ENCODE measurements around the gene SPCS2. TPM values are rescaled to one million over a fixed set of nuclear protein-coding genes. Genes with fewer than 3 reads are reported as not detected.

Gene SPCS2
- total RNA-seq, 1 experiment from 2014 or later = 175 TPM

DNA sequence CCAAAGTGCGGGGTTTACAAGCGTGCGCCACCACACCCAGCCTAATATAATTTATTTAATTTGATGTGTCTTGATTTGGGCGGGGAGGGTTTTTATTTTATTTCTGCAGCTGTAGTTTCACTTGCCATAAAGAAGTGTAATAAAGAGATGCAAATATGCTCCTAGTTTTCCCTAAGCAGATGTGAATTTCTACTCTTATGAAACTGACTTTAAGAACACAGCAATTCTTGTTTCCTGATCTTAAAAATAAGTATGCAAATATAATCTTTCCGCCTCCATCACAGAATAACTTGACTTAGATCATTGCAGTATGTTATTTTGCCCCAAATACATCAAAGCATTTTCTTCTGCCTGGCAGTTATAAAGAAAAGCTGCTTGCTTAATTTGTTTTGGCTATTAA lies 4.4 kb downstream of the SPCS2 start:
- H3K4me2 ChIP-seq = no peak overlapping the region
- no TSS peak for BruUV-seq (replicated peaks)
- TF ChIP-seq EZH2 (IDR thresholded peaks at IDR 0.05; ENCODE audit: low read depth) = no peak
- no peak for TF ChIP-seq CTCF (conservative IDR thresholded peaks at IDR 0.05)
- H4K20me1 ChIP-seq (ENCODE audit: insufficient read depth) = peaks cover 41% of the 10 kb centered on the region
- ChIA-PET POLR2A (ENCODE audit: unreplicated experiment) (no interaction called here), CTCF (no interaction called here)
- H3K9me3 ChIP-seq (ENCODE audit: insufficient read depth, low read depth) = no peaks in the 10 kb centered on the region
- H3K27me3 ChIP-seq (ENCODE audit: insufficient read depth, low read depth) = no peaks in the 10 kb centered on the region
- peaks cover 95% of the 10 kb centered on the region for H3K79me2 ChIP-seq (ENCODE audit: low read depth)
- no peaks in the 10 kb centered on the region for H3K9me2 ChIP-seq (ENCODE audit: insufficient read depth)
- no peaks in the 10 kb centered on the region; the same call in 1 of the 2 replicates for H3F3A ChIP-seq (ENCODE audit: insufficient read depth, low read depth)
- no peak overlapping the region for H2AFZ ChIP-seq
- H3K36me3 ChIP-seq (ENCODE audit: low read depth) = peaks cover 19% of the 10 kb centered on the region; the same call in 1 of the 2 replicates
- intact Hi-C loops (cut with micrococcal nuclease; ENCODE audit: unreplicated experiment) = loop anchor here (5.0 kb wide), 1 partner anchor 34 kb away; the partner anchor contains the start of gene NEU3
- no peak overlapping the region for H3K4me3 ChIP-seq
- peaks cover 9% of the 10 kb centered on the region for H3K4me1 ChIP-seq (replicated peaks; ENCODE audit: insufficient read depth)
- no peak overlapping the region for H3K27ac ChIP-seq
- no peak for DNase-seq

DNA sequence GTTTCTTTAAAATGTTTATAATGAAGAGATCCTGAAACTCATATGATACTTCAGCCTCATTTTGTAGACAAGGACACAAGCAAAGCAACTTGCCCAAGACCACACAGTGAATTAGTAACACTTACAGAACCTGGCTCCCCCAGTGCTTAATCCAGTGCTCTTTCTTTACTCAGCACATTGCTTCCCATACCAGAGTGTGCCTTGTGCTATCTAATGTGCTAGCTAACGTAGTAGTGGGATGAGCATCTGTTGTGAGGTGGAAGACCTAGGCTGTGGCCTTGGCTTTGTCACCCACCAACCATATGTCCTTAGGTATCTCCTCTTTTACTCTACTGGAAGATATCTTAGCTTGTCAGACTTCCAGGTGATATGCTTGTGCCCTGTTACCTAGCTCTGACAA lies 5.1 kb downstream of the SPCS2 start:
- no TSS peak for BruUV-seq (replicated peaks)
- ChIA-PET POLR2A (ENCODE audit: unreplicated experiment) (no interaction called here), CTCF (no interaction called here)
- intact Hi-C loops (cut with micrococcal nuclease; ENCODE audit: unreplicated experiment) = loop anchor here (5.0 kb wide), 1 partner anchor 33 kb away; the partner anchor contains the start of gene NEU3
- TF ChIP-seq CTCF (conservative IDR thresholded peaks at IDR 0.05) (no peak), EZH2 (IDR thresholded peaks at IDR 0.05; ENCODE audit: low read depth) (no peak)
- Histone ChIP-seq H3F3A (ENCODE audit: insufficient read depth, low read depth) (no peaks in the 10 kb centered on the region; the same call in 1 of the 2 replicates), H2AFZ (no peak overlapping the region), H3K4me1 (replicated peaks; ENCODE audit: insufficient read depth) (peaks cover 9% of the 10 kb centered on the region), H4K20me1 (ENCODE audit: insufficient read depth) (peaks cover 48% of the 10 kb centered on the region), H3K36me3 (ENCODE audit: low read depth) (peaks cover 23% of the 10 kb centered on the region; the same call in 1 of the 2 replicates), H3K79me2 (ENCODE audit: low read depth) (peaks cover 98% of the 10 kb centered on the region), H3K9me2 (ENCODE audit: insufficient read depth) (no peaks in the 10 kb centered on the region), H3K4me2 (no peak overlapping the region), H3K9me3 (ENCODE audit: insufficient read depth, low read depth) (no peaks in the 10 kb centered on the region), H3K27me3 (ENCODE audit: insufficient read depth, low read depth) (no peaks in the 10 kb centered on the region), H3K27ac (no peak overlapping the region), H3K4me3 (no peak overlapping the region)
- DNase-seq = no peak

DNA sequence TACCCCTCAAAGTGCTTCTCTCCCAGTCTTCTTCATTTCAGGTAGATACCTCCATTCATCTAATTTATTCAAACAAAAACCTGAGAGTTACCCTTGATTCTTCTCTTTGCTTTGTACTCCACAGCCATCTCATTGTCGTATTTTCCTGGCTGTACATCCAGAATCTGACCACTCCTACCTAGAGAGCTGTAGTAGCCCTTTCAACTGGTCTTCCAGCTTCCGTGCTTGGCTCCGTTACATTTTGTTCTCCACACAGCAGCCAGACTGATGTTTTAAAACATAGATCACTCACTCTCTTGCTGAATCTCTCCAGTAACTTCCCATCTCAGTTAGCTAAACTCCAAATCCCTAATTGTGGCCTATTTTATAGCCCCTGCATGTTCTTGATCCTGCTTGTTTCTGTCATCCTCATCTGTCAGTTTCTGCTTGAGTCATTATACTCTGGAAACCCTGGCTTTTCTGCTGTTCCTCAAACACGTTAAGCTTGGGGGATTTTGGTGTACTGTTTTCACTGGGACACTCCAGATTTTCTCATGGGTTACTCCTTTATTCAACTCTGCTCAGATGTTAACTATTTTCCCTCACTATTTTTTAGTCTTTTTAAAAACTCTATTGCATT lies 7.4 kb downstream of the SPCS2 start:
- TF ChIP-seq CTCF (conservative IDR thresholded peaks at IDR 0.05) = no peak
- TF ChIP-seq EZH2 (IDR thresholded peaks at IDR 0.05; ENCODE audit: low read depth) = no peak
- H3K9me2 ChIP-seq (ENCODE audit: insufficient read depth) = no peaks in the 10 kb centered on the region
- no peak overlapping the region for H3K4me2 ChIP-seq
- no peak overlapping the region for H3K27ac ChIP-seq
- BruUV-seq (replicated peaks) = no TSS peak
- no peaks in the 10 kb centered on the region for H3K27me3 ChIP-seq (ENCODE audit: insufficient read depth, low read depth)
- H4K20me1 ChIP-seq (ENCODE audit: insufficient read depth) = peaks cover 68% of the 10 kb centered on the region
- POLR2A ChIA-PET (ENCODE audit: unreplicated experiment) = no interaction called here
- H3K36me3 ChIP-seq (ENCODE audit: low read depth) = peaks cover 24% of the 10 kb centered on the region
- H2AFZ ChIP-seq = no peak overlapping the region
- H3K79me2 ChIP-seq (ENCODE audit: low read depth) = peaks cover 98% of the 10 kb centered on the region
- intact Hi-C loops (cut with micrococcal nuclease; ENCODE audit: unreplicated experiment) = no loop called here
- H3K9me3 ChIP-seq (ENCODE audit: insufficient read depth, low read depth) = no peaks in the 10 kb centered on the region
- H3K4me1 ChIP-seq (replicated peaks; ENCODE audit: insufficient read depth) = no peaks in the 10 kb centered on the region
- DNase-seq = no peak
- H3F3A ChIP-seq (ENCODE audit: insufficient read depth, low read depth) = no peaks in the 10 kb centered on the region; the same call in 1 of the 2 replicates
- no peak overlapping the region for H3K4me3 ChIP-seq
- CTCF ChIA-PET = interaction anchor here (1.2 kb wide), 1 partner anchor 249 kb away, joined by 3 read pairs; no protein-coding TSS in a partner anchor
